Fibroblast of lung (primary cell): ENCODE data around the gene HUNK. TPM values are rescaled to one million over a fixed set of nuclear protein-coding genes. Genes with fewer than 3 reads are reported as not detected.

Source experiments
- DNase-seq, 2 donors: peaks; one replicate each; pipeline versions ENCODE4 v3.0.0 to v3.0.0-alpha.2; 2010; ENCODE audit warnings: low read depth in 2 of 2
- H2AFZ ChIP-seq: 2 replicates; pipeline ENCODE4 v1.5.1; 2012; ENCODE audit warnings: low read length, control low read depth, inconsistent platforms
- H3K27ac ChIP-seq: 2 replicates; pipeline ENCODE4 v1.5.1; 2011; ENCODE audit warnings: low read length, control low read depth; ENCODE audit not compliant: insufficient read depth
- H3K27me3 ChIP-seq: 2 replicates; pipeline ENCODE4 v1.5.1; 2011; ENCODE audit warnings: mild to moderate bottlenecking, low read length; ENCODE audit not compliant: control insufficient read depth, insufficient read depth
- H3K36me3 ChIP-seq: 2 replicates; pipeline ENCODE4 v1.5.1; 2011; ENCODE audit warnings: low read length; ENCODE audit not compliant: control insufficient read depth, insufficient read depth
- H3K4me1 ChIP-seq: 2 replicates; pipeline ENCODE4 v1.5.1; 2011; ENCODE audit warnings: low read length; ENCODE audit not compliant: control insufficient read depth, insufficient read depth; ENCODE audit errors: extremely low read depth
- H3K4me2 ChIP-seq: 2 replicates; pipeline ENCODE4 v1.5.1; 2011; ENCODE audit warnings: low read length, control low read depth; ENCODE audit not compliant: insufficient read depth; ENCODE audit errors: extremely low read depth
- H3K4me3 ChIP-seq, 4 experiments: fragments of 200-600 bp in 1 of 4; sonication (generic) in 1 of 4; replicated peaks in 1 of 4; 2 replicates each; pipeline ENCODE4 v1.5.1; 2011 to 2016; ENCODE audit warnings: low read length in 4 of 4, low read depth in 3 of 4, mild to moderate bottlenecking in 3 of 4, control low read depth in 2 of 4, inconsistent platforms in 1 of 4, mixed read lengths in 1 of 4; ENCODE audit not compliant: insufficient read depth in 1 of 4; ENCODE audit errors: control extremely low read depth in 1 of 4
- H3K79me2 ChIP-seq: 2 replicates; pipeline ENCODE4 v1.5.1; 2012; ENCODE audit warnings: mild to moderate bottlenecking, low read length, inconsistent platforms; ENCODE audit not compliant: control insufficient read depth, insufficient read depth
- H3K9ac ChIP-seq: 2 replicates; pipeline ENCODE4 v1.5.1; 2011; ENCODE audit warnings: mild to moderate bottlenecking, low read length, control low read depth; ENCODE audit not compliant: insufficient read depth
- H3K9me3 ChIP-seq: 2 replicates; pipeline ENCODE4 v1.5.1; 2012; ENCODE audit warnings: low read depth, low read length; ENCODE audit not compliant: control insufficient read depth, insufficient read depth
- H4K20me1 ChIP-seq: 2 replicates; pipeline ENCODE4 v1.5.1; 2011; ENCODE audit warnings: low read length; ENCODE audit not compliant: control insufficient read depth, insufficient read depth; ENCODE audit errors: extremely low read depth
- CTCF ChIP-seq, 2 donors: IDR thresholded peaks in 1 of 2; conservative IDR thresholded peaks in 1 of 2; 1 replicate in 1 of 2; 2 replicates in 1 of 2; pipeline ENCODE4 v1.5.1; 2011 to 2012; ENCODE audit warnings: low read length in 2 of 2, control low read depth in 1 of 2, inconsistent platforms in 1 of 2, low read depth in 1 of 2, mild to moderate bottlenecking in 1 of 2
- EZH2 ChIP-seq: IDR thresholded peaks from 2 replicates; pipeline ENCODE4 v1.5.1; 2012; ENCODE audit warnings: low read length, control low read depth, mild to moderate bottlenecking; ENCODE audit errors: missing control alignments
- polyA plus RNA-seq, 2 donors: library from polyadenylated mRNA; depleted of rRNA in 1 of 2; stranded (reverse) in 1 of 2; unstranded in 1 of 2; fragments of >200 nt; gene quantifications; 2 replicates each; pipeline ENCODE4 v1.2.1, GENCODE V29; 2011 to 2012; ENCODE audit warnings: missing spikeins in 1 of 2
- total RNA-seq: library from RNA; depleted of rRNA; stranded (reverse); fragments of >200 nt; gene quantifications from 2 replicates; pipeline ENCODE4 v1.2.1, GENCODE V29; 2014

Gene HUNK
- total and polyA plus RNA-seq, 2 donors (not counting 1 experiment from before 2014, with no cell fraction given), result 0.09 to 0.33 TPM

- no peak overlapping the region for H3K4me3 ChIP-seq
- H4K20me1 ChIP-seq, result no peaks in the 10 kb centered on the region
- no peak for TF ChIP-seq CTCF (conservative IDR thresholded peaks at IDR 0.05 in 1 of 2, IDR thresholded peaks at IDR 0.05 in 1 of 2; ENCODE audit: low read depth in 1 of 2, low read length in 2 of 2)
- TF ChIP-seq EZH2, result no peak
- H3K9me3 ChIP-seq, result no peaks in the 10 kb centered on the region
- H3K79me2 ChIP-seq, result no peaks in the 10 kb centered on the region
- no peaks in the 10 kb centered on the region for H3K36me3 ChIP-seq
- H2AFZ ChIP-seq, result no peak overlapping the region
- H3K4me1 ChIP-seq, result no peaks in the 10 kb centered on the region
- H3K27me3 ChIP-seq, result no peaks in the 10 kb centered on the region
- H3K27ac ChIP-seq, result no peak overlapping the region
- no peak overlapping the region for H3K9ac ChIP-seq
- H3K4me2 ChIP-seq, result no peak overlapping the region
- DNase-seq, result no peak
Observed at GRCh38 chr21:31900121-31900895, 27.5 kb downstream of the HUNK start.

GRCh38 chr21:31901315-31901714, 28.5 kb downstream of the HUNK start:
- Histone ChIP-seq H3K4me2 (no peak overlapping the region), H2AFZ (no peak overlapping the region), H3K4me1 (no peaks in the 10 kb centered on the region), H3K79me2 (no peaks in the 10 kb centered on the region), H3K9me3 (no peaks in the 10 kb centered on the region), H3K9ac (no peak overlapping the region), H3K36me3 (no peaks in the 10 kb centered on the region), H3K27me3 (no peaks in the 10 kb centered on the region), H3K4me3 (no peak overlapping the region), H3K27ac (no peak overlapping the region), H4K20me1 (no peaks in the 10 kb centered on the region)
- no peak for DNase-seq
- no peak for TF ChIP-seq CTCF (conservative IDR thresholded peaks at IDR 0.05 in 1 of 2, IDR thresholded peaks at IDR 0.05 in 1 of 2; ENCODE audit: low read depth in 1 of 2, low read length in 2 of 2)
- no peak for TF ChIP-seq EZH2

GRCh38 chr21:31902438-31902837, 29.6 kb downstream of the HUNK start:
- Histone ChIP-seq H3K36me3 (no peaks in the 10 kb centered on the region), H3K9me3 (no peaks in the 10 kb centered on the region), H3K9ac (no peak overlapping the region), H3K4me3 (no peak overlapping the region), H4K20me1 (no peaks in the 10 kb centered on the region), H3K4me2 (no peak overlapping the region), H3K27ac (no peak overlapping the region), H3K27me3 (no peaks in the 10 kb centered on the region), H3K4me1 (no peaks in the 10 kb centered on the region), H3K79me2 (no peaks in the 10 kb centered on the region), H2AFZ (no peak overlapping the region)
- no peak for DNase-seq
- TF ChIP-seq EZH2 (no peak), CTCF (conservative IDR thresholded peaks at IDR 0.05 in 1 of 2, IDR thresholded peaks at IDR 0.05 in 1 of 2; ENCODE audit: low read depth in 1 of 2, low read length in 2 of 2) (no peak)
